PC-3 (cell line): ENCODE data around the gene PRTG. TPM values are rescaled to one million over a fixed set of nuclear protein-coding genes. Genes with fewer than 3 reads are reported as not detected.

ENCODE experiments used
- ATAC-seq: fragments of 200-7000 bp; cut with Tn5 transposase; 2 replicates; pipeline ENCODE4 v1.9.1; 2020; ENCODE audit warnings: mild to moderate bottlenecking, moderate library complexity
- BruUV-seq: library from RNA; stranded (reverse); fragments of 400-500 nt; replicated peaks from 2 replicates; lab custom pipeline; 2021; lab: Mats Ljungman, UMichigan
- CTCF ChIA-PET: fragments of 300-600 bp; sonication (Branson Sonifier 250); formaldehyde crosslinking; loops from one replicate; lab custom pipeline; 2022; ENCODE audit warnings: antibody characterized with exemption; lab: Charles Lee
- POLR2A ChIA-PET: fragments of 300-600 bp; sonication (Branson Sonifier 250); formaldehyde crosslinking; loops from one replicate; lab custom pipeline; 2022; ENCODE audit warnings: antibody characterized with exemption; ENCODE audit not compliant: unreplicated experiment; lab: Charles Lee
- DNase-seq: peaks from one replicate; pipeline ENCODE4 v3.0.0-alpha.2; 2015
- H2AFZ ChIP-seq: fragments of 300-600 bp; sonication (generic); 2 replicates; pipeline ENCODE4 v1.6.0; 2016; ENCODE audit warnings: antibody characterized with exemption, low read length
- H3F3A ChIP-seq: fragments of 300-600 bp; sonication (generic); one replicate; pipeline ENCODE4 v1.6.0; 2017; ENCODE audit warnings: antibody characterized with exemption, low read length, control low read depth, mild to moderate bottlenecking; ENCODE audit not compliant: unreplicated experiment
- H3K27ac ChIP-seq: fragments of 300-600 bp; sonication (generic); 2 replicates; pipeline ENCODE4 v1.5.1; 2016; ENCODE audit warnings: mild to moderate bottlenecking, low read length
- H3K27me3 ChIP-seq: fragments of 300-600 bp; sonication (generic); 2 replicates; pipeline ENCODE4 v1.6.1; 2016; ENCODE audit warnings: low read length, mixed read lengths
- H3K36me3 ChIP-seq: fragments of 300-600 bp; sonication (generic); 2 replicates; pipeline ENCODE4 v1.6.1; 2016; ENCODE audit warnings: low read depth, mixed run types, low read length, mixed read lengths
- H3K4me1 ChIP-seq: fragments of 300-600 bp; sonication (generic); 2 replicates; pipeline ENCODE4 v1.5.1; 2016; ENCODE audit warnings: low read length; ENCODE audit not compliant: insufficient read depth
- H3K4me2 ChIP-seq: fragments of 300-600 bp; sonication (generic); 2 replicates; pipeline ENCODE4 v1.6.0; 2016; ENCODE audit warnings: low read length
- H3K4me3 ChIP-seq: fragments of 300-600 bp; sonication (generic); 2 replicates; pipeline ENCODE4 v1.5.1; 2016; ENCODE audit warnings: mild to moderate bottlenecking, low read length, mixed read lengths
- H3K79me2 ChIP-seq: fragments of 300-600 bp; sonication (generic); 2 replicates; pipeline ENCODE4 v1.6.1; 2017; ENCODE audit warnings: low read length, mixed read lengths
- H3K9ac ChIP-seq: fragments of 300-600 bp; sonication (generic); 2 replicates; pipeline ENCODE4 v1.6.0; 2016; ENCODE audit warnings: mild to moderate bottlenecking, low read length
- H3K9me2 ChIP-seq: fragments of 300-600 bp; sonication (generic); replicated peaks from 2 replicates; pipeline ENCODE4 v1.6.1; 2016; ENCODE audit warnings: mixed run types, low read length, mixed read lengths
- H3K9me3 ChIP-seq: fragments of 300-600 bp; sonication (generic); 2 replicates; pipeline ENCODE4 v1.6.1; 2016; ENCODE audit warnings: low read length, mixed read lengths
- H4K20me1 ChIP-seq: fragments of 300-600 bp; sonication (generic); 2 replicates; pipeline ENCODE4 v1.6.1; 2016; ENCODE audit warnings: low read length, mixed read lengths
- CTCF ChIP-seq: fragments of 300-600 bp; sonication (generic); conservative IDR thresholded peaks from 2 replicates; pipeline ENCODE4 v1.5.1; 2017; ENCODE audit warnings: antibody characterized with exemption, low read depth, mild to moderate bottlenecking, low read length
- EZH2 ChIP-seq: fragments of 300-600 bp; sonication (generic); IDR thresholded peaks from one replicate; pipeline ENCODE4 v1.6.1; 2017; ENCODE audit warnings: antibody characterized with exemption, mild to moderate bottlenecking, low read length; ENCODE audit not compliant: unreplicated experiment
- EZH2phosphoT487 ChIP-seq: fragments of 300-600 bp; sonication (generic); IDR thresholded peaks from 2 replicates; pipeline ENCODE4 v1.6.1; 2018; ENCODE audit warnings: mild to moderate bottlenecking, antibody characterized with exemption, low read length, borderline replicate concordance
- intact Hi-C: fragments of 100-400 bp; cut with micrococcal nuclease; formaldehyde crosslinking; loops from 2 replicates; pipeline ENCODE4 v1.9.0; 2023
- total RNA-seq: library from RNA; depleted of rRNA; stranded (reverse); fragments of >200 nt; gene quantifications from 2 replicates; pipeline ENCODE4 v1.2.3, GENCODE V29; 2014

The PRTG gene
- total RNA-seq, 1 experiment from 2014 or later = 5.2 TPM

DNA sequence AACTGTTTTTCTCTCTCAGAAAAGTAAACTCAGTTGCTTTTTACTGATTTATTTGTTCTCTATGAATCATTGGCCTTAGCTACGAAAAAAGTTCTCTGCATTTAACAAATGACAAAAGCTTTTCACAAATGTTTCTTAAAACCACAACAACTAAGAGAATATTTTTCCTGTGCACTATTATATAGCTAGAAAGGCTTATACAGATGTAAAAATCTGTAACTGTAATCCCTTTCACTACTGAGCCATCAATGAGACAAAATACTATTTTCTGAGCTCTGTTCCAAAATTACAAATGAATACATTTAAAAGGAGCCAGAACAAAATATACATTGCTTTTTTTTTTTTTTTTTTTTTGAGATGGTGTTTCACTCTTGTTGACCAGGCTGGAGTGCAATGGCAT lies 109.2 kb downstream of the PRTG start:
- ChIA-PET CTCF (interaction anchor here (0.7 kb wide), 1 partner anchor 118 kb away, joined by 9 read pairs; no protein-coding TSS in a partner anchor), POLR2A (no interaction called here)
- H3K4me3 ChIP-seq = no peak overlapping the region
- DNase-seq (no peak), ATAC-seq (no peak)
- H3K4me2 ChIP-seq = no peak overlapping the region
- no peaks in the 10 kb centered on the region for H3K36me3 ChIP-seq
- TF ChIP-seq EZH2 = no peak
- no peak for TF ChIP-seq CTCF
- no peak for TF ChIP-seq EZH2phosphoT487
- H3K9me3 ChIP-seq = no peaks in the 10 kb centered on the region
- intact Hi-C loops = loop anchor here (10.0 kb wide), 1 partner anchor 61 kb away; no protein-coding TSS in a partner anchor
- H3F3A ChIP-seq = no peaks in the 10 kb centered on the region
- no peak overlapping the region for H3K9ac ChIP-seq
- no peaks in the 10 kb centered on the region for H3K79me2 ChIP-seq
- H4K20me1 ChIP-seq = no peaks in the 10 kb centered on the region
- no peaks in the 10 kb centered on the region for H3K27me3 ChIP-seq
- no peaks in the 10 kb centered on the region for H3K9me2 ChIP-seq
- no peak overlapping the region for H2AFZ ChIP-seq
- BruUV-seq = no TSS peak
- H3K4me1 ChIP-seq = no peaks in the 10 kb centered on the region
- H3K27ac ChIP-seq = no peak overlapping the region

- no peak overlapping the region for H3K27ac ChIP-seq
- H3K27me3 ChIP-seq = no peaks in the 10 kb centered on the region
- no peak overlapping the region for H3K4me2 ChIP-seq
- intact Hi-C loops = loop anchor here (10.0 kb wide), 1 partner anchor 62 kb away; no protein-coding TSS in a partner anchor
- no peaks in the 10 kb centered on the region for H3K9me2 ChIP-seq
- peaks cover 7% of the 10 kb centered on the region; the same call in 1 of the 2 replicates for H3K4me1 ChIP-seq
- H2AFZ ChIP-seq = no peak overlapping the region
- no peaks in the 10 kb centered on the region for H3K9me3 ChIP-seq
- H4K20me1 ChIP-seq = no peaks in the 10 kb centered on the region
- ATAC-seq (no peak), DNase-seq (no peak)
- no TSS peak for BruUV-seq
- no peak overlapping the region for H3K4me3 ChIP-seq
- POLR2A ChIA-PET = no interaction called here
- H3K79me2 ChIP-seq = no peaks in the 10 kb centered on the region
- H3K9ac ChIP-seq = no peak overlapping the region
- H3K36me3 ChIP-seq = no peaks in the 10 kb centered on the region
- H3F3A ChIP-seq = no peaks in the 10 kb centered on the region
- CTCF ChIA-PET = no interaction called here
- TF ChIP-seq EZH2 = no peak
- TF ChIP-seq CTCF = no peak
- no peak for TF ChIP-seq EZH2phosphoT487
Measured at GRCh38 chr15:55632434-55632833, 110.5 kb downstream of the PRTG start.

GRCh38 chr15:55630858-55631257 lies 112.1 kb downstream of the PRTG start:
- no peak overlapping the region for H3K27ac ChIP-seq
- H3K4me2 ChIP-seq = no peak overlapping the region
- no peaks in the 10 kb centered on the region for H3K36me3 ChIP-seq
- POLR2A ChIA-PET = interaction anchor here (0.5 kb wide), 1 partner anchor 11 kb away, joined by 4 read pairs; no protein-coding TSS in a partner anchor
- CTCF ChIA-PET = no interaction called here
- H3K27me3 ChIP-seq = no peaks in the 10 kb centered on the region
- DNase-seq (no peak), ATAC-seq (no peak)
- no TSS peak for BruUV-seq
- no peaks in the 10 kb centered on the region for H3K9me2 ChIP-seq
- intact Hi-C loops = loop anchor here (10.0 kb wide), 1 partner anchor 64 kb away; no protein-coding TSS in a partner anchor
- H3F3A ChIP-seq = no peaks in the 10 kb centered on the region
- H4K20me1 ChIP-seq = no peaks in the 10 kb centered on the region
- H3K9ac ChIP-seq = no peak overlapping the region
- peaks cover 7% of the 10 kb centered on the region; the same call in 1 of the 2 replicates for H3K4me1 ChIP-seq
- H2AFZ ChIP-seq = no peak overlapping the region
- no peaks in the 10 kb centered on the region for H3K9me3 ChIP-seq
- H3K4me3 ChIP-seq = no peak overlapping the region
- H3K79me2 ChIP-seq = no peaks in the 10 kb centered on the region
- TF ChIP-seq EZH2 = no peak
- TF ChIP-seq EZH2phosphoT487 = no peak
- no peak for TF ChIP-seq CTCF
